Muscle of leg (tissue), 11 donors: Measurements from ENCODE around the gene NXPH4. TPM values are rescaled to one million over a fixed set of nuclear protein-coding genes. Genes with fewer than 3 reads are reported as not detected.

Source experiments
- DNase-seq: peaks from one replicate; pipeline ENCODE4 v3.0.0; 2013
- H3K27ac ChIP-seq: one replicate; pipeline ENCODE4 v1.5.1; 2013; ENCODE audit warnings: mild to moderate bottlenecking, low read length, control low read depth
- H3K27me3 ChIP-seq: one replicate; pipeline ENCODE4 v1.6.1; 2013; ENCODE audit warnings: low read length; ENCODE audit not compliant: control insufficient read depth, insufficient read depth
- H3K36me3 ChIP-seq: one replicate; pipeline ENCODE4 v1.6.1; 2013; ENCODE audit warnings: low read length; ENCODE audit not compliant: control insufficient read depth, insufficient read depth
- H3K4me1 ChIP-seq: one replicate; pipeline ENCODE4 v1.6.1; 2013; ENCODE audit warnings: low read length; ENCODE audit not compliant: control insufficient read depth, insufficient read depth
- H3K4me3 ChIP-seq: one replicate; pipeline ENCODE4 v1.5.1; 2013; ENCODE audit warnings: low read length, control low read depth
- H3K9me3 ChIP-seq: replicated peaks from 2 replicates; pipeline ENCODE4 v1.6.1; 2013; ENCODE audit warnings: low read depth, low read length; ENCODE audit not compliant: control insufficient read depth
- WGBS: methylation state at CpG from one replicate; pipeline ENCODE4 v1.1.5; 2013; ENCODE audit warnings: missing lambda C conversion rate; ENCODE audit not compliant: insufficient coverage; 5-methylcytosine and 5-hydroxymethylcytosine counted together
- polyA plus RNA-seq, 8 donors: library from polyadenylated mRNA; unstranded; fragments of 120-200 nt; gene quantifications; one replicate each; pipeline versions ENCODE4 v1.2.1 to v1.2.3, GENCODE V29; 2013; ENCODE audit warnings: inconsistent platforms in 1 of 8, low replicate concordance in 1 of 8; ENCODE audit not compliant: insufficient read length in 8 of 8, insufficient read depth in 1 of 8
- total RNA-seq: library from RNA; stranded (reverse); fragments of 120-200 nt; gene quantifications from one replicate; pipeline ENCODE4 v1.2.4, GENCODE V29; 2013

NXPH4 gene
- total and polyA plus RNA-seq, 9 donors, result 1.2 to 5.6 (median 3.9) TPM

DNA sequence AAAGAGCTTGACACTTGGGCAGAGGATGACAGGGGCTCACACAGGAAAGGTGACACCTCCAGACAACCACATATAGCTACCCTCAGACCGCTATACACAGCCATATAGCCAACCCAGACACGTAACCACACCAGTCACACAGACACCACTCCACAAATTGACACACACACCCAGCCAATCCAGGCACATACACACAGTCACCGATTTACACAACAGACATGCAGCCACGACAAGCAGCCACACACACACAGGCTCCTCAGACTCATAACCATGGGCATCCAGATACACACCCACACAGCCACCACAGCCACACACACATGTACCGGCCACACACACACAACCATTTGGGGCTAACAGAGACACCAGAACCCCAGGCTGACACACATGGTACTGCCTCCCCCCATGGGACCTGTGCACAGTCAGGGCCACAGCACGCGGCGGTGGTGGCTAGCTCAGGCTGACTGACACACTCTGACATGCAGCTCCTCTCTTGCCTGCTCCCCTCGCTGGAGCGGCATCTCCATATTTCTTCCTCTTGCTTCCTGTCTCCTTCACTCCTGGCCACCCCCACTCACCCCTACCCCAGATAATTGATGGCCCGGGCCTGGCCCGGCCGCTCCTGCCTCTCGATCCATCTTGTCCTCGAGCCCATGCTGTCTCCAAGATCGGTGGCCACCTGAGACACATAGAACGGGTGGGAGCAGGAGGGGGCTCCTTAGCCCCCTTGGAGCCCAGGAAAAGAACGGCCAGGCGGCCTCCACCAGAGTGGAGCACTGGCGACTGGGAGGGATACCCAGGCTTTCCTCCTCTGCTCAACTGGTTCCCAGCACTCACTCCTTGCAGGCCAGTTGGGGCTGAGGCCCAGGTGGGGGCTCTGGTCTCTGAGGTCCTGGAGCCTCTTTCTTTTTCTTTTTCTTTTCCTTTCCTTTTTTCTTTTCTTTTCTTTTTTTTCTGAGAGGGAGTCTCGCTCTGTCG is 6.9 kb downstream of the NXPH4 start:
- WGBS, result 64% methylated on average over 15 of the region's 22 CpGs
- Histone ChIP-seq H3K4me1 (peaks cover 41% of the 10 kb centered on the region), H3K4me3 (no peak overlapping the region), H3K9me3 (no peaks in the 10 kb centered on the region), H3K36me3 (no peaks in the 10 kb centered on the region), H3K27ac (no peak overlapping the region), H3K27me3 (peaks cover 98% of the 10 kb centered on the region)
- DNase-seq, result no peak

DNA sequence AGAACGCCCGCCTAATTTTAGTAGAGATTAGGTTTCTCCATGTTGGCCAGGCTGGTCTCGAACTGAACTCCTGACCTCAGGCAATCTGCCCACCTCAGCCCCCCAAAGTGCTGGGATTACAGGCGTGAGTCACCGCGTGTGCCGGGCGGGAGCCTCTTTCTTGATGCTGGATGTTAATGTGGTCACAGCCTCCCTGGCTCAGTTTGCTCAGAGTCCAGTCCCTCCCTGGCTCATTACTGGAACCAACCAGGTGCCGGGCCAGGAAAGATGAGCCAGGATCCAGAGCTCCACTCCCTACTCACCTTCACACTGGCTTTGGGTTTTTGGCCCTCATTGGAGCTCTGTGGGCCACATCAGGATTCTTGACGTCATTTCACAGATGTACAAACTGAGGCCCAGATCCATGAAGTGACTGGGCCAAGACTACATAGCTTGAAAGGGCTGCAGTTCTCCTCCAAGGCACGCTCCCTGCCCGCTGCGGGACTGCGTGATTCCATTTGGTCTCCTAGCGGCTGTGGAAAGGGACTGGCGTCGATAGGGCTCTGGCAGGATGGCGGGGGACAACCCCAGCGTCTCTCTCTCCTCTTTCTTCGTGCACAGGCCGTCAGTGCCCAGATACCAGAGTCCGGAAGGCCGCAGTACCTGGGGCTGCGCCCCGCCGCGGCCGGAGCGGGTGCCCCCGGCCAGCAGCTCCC is 7.8 kb downstream of the NXPH4 start:
- H3K36me3 ChIP-seq, result no peaks in the 10 kb centered on the region
- peaks cover 88% of the 10 kb centered on the region for H3K27me3 ChIP-seq
- peaks cover 39% of the 10 kb centered on the region for H3K4me1 ChIP-seq
- no peaks in the 10 kb centered on the region for H3K9me3 ChIP-seq
- no peak for DNase-seq
- no peak overlapping the region for H3K27ac ChIP-seq
- WGBS, result 60% methylated on average over 20 of the region's 30 CpGs
- no peak overlapping the region for H3K4me3 ChIP-seq

DNA sequence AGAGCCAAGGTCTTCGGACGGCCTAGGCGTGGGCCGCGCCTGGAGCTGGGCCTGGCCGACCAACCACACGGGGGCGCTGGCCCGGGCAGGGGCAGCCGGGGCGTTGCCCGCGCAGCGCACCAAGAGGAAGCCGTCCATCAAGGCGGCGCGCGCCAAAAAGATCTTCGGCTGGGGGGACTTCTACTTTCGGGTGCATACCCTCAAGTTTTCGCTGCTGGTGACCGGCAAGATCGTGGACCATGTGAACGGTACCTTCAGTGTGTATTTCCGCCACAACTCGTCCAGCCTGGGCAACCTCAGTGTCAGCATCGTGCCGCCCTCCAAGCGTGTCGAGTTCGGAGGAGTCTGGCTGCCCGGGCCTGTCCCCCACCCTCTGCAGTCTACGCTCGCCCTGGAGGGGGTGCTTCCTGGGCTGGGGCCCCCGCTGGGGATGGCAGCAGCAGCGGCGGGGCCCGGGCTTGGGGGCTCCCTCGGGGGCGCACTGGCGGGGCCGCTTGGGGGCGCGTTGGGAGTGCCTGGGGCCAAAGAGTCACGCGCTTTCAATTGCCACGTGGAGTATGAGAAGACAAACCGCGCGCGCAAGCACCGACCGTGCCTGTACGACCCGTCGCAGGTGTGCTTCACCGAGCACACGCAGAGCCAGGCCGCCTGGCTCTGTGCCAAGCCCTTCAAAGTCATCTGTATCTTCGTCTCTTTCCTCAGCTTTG is 8.5 kb downstream of the NXPH4 start:
- peaks cover 81% of the 10 kb centered on the region for H3K27me3 ChIP-seq
- H3K9me3 ChIP-seq, result no peaks in the 10 kb centered on the region
- no peak for DNase-seq
- no peaks in the 10 kb centered on the region for H3K36me3 ChIP-seq
- peaks cover 37% of the 10 kb centered on the region for H3K4me1 ChIP-seq
- H3K27ac ChIP-seq, result no peak overlapping the region
- WGBS, result 15% methylated on average over 57 of the region's 61 CpGs
- H3K4me3 ChIP-seq, result no peak overlapping the region

DNA sequence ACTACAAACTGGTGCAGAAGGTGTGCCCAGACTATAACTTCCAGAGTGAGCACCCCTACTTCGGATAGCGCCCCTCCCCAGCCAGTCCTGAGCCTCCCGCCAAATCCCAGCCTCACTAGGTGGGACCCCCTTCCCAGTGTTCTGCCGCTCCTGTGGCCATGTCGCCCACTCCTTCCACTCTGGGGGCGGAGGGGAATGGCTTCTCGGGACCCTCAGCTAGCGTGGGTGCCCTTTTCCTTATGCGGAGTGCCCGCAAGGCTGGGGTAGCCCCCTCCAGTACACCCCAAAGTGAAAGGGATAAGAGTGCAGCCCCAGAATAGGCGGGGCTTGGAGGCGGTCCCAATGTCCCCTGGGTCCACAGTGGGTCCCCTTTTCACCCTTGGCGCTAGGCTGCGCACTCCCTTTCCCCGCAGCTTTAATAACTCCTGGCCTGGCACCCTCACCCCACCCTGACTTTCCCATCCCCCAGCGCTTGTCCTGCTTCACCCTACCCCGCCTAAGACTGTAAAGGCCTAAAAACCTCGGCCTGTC is 9.2 kb downstream of the NXPH4 start:
- Histone ChIP-seq H3K36me3 (no peaks in the 10 kb centered on the region), H3K27ac (no peak overlapping the region), H3K4me1 (peaks cover 38% of the 10 kb centered on the region), H3K9me3 (no peaks in the 10 kb centered on the region), H3K27me3 (peaks cover 75% of the 10 kb centered on the region), H3K4me3 (no peak overlapping the region)
- DNase-seq, result no peak
- WGBS, result 31% methylated on average over 15 of the region's 18 CpGs

DNA sequence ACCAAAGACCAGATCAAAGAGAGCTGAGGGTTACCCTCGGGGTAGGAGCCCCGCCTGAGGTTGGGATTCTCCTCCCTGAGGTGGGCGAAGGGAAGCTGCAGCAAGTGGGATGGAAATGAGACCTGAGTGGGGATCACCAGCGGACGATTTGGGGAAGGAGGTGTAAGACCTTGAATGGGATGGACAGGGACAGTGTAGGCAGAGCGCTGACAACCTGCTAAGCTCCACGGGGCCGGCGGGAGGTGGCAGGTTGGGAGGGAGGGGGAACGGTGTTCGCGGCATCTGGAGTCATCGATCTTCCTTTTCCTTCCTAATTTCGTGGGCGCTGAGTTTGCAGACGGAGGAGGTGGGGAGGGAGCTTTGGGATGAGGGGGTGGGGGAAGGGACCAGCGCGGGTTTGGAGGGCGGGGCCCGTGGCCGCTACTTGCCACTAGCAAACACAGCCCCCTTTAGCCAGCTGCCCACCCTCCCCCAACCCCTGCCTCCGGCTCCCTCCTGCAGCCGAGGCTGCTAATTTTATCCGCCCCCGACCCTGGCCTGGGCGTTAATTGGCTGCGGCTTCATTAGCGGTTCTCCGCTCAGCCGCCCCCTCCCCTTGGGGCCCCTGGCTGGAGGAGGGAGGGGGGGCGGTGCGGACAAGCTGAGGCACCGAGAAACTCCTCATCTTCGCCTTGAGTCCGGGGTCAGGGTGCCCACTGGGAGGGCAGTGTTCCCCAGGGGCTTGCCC is 10.2 kb downstream of the NXPH4 start:
- DNase-seq, result no peak
- WGBS, result 9% methylated on average over 22 of the region's 35 CpGs
- peaks cover 8% of the 10 kb centered on the region for H3K36me3 ChIP-seq
- H3K9me3 ChIP-seq, result no peaks in the 10 kb centered on the region
- H3K4me1 ChIP-seq, result peaks cover 40% of the 10 kb centered on the region
- no peak overlapping the region for H3K4me3 ChIP-seq
- H3K27ac ChIP-seq, result no peak overlapping the region
- peaks cover 65% of the 10 kb centered on the region for H3K27me3 ChIP-seq

DNA sequence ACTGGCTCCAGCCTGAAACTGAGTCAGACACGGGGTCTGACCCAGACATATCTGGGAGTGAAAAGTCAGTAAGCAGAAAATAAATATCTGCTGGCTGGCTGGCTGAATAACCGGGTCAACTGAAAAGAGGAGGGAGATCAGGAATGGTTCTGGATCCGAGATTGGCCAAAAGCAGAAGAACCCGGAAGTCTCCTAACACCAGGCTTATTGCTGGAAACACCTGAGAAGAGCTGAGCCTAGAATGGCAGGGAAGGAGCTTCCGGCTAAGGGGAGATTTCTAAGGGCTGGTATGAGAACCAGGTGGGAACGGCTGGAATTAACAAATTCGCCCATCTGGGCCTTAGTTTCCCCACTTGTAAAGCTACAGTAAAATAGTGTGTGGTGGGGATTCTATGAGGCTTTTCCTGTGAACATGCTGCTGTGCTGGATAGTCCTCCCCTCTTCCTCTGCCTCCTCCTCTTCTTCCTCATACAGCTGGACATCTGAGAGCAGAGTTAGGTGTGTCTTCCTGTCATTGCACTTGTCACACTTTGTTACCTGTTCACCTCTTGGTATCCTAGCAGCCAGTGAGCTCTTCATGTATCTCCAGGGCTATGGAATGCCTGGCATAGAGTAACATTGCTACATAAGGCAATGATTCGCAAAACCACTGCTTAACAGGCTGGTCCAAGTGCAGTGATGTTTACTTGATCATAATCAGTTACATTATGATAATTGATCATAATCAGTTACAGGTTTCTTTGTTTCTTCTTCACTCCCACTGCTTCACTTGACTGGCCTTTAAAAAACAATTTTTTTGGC is 10.9 kb downstream of the NXPH4 start:
- Histone ChIP-seq H3K4me3 (no peak overlapping the region), H3K9me3 (no peaks in the 10 kb centered on the region), H3K36me3 (peaks cover 15% of the 10 kb centered on the region), H3K4me1 (peaks cover 40% of the 10 kb centered on the region), H3K27me3 (peaks cover 58% of the 10 kb centered on the region), H3K27ac (no peak overlapping the region)
- 37% methylated on average over 5 of the region's 8 CpGs for WGBS
- DNase-seq, result no peak

DNA sequence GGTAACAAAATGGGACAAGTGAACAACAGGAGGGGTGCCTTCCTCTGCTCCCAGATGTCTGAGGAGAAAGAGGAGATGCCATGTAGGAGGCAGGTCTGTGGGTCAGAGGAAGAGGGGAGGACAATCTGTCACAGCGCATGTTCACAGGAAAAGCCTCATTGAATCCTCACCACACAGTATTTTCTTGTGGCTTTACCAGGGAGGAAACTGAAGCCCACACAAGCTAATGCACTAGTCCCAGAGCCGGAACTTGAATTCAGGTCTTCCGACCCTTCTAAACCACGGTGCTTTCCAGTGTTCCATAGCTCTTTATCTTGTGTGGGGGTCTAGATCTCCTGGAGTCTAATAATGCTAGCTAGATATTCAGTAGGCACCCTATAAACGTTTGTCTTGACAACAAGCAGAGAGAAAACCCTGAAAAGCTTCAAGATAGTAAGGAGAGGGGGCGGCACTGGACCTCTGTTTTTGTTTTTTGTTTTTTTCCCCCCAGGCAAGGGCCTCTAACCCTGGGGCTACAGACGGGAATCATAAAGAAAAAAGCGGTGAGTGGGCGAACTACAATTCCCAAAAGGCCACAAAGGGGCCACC is 12.5 kb downstream of the NXPH4 start:
- 11% methylated on average over 6 of the region's 9 CpGs for WGBS
- Histone ChIP-seq H3K4me1 (peaks cover 44% of the 10 kb centered on the region), H3K36me3 (peaks cover 32% of the 10 kb centered on the region), H3K9me3 (no peaks in the 10 kb centered on the region), H3K27ac (peak overlapping the region; percentile 87), H3K27me3 (peaks cover 41% of the 10 kb centered on the region), H3K4me3 (no peak overlapping the region)
- DNase-seq, result no peak

DNA sequence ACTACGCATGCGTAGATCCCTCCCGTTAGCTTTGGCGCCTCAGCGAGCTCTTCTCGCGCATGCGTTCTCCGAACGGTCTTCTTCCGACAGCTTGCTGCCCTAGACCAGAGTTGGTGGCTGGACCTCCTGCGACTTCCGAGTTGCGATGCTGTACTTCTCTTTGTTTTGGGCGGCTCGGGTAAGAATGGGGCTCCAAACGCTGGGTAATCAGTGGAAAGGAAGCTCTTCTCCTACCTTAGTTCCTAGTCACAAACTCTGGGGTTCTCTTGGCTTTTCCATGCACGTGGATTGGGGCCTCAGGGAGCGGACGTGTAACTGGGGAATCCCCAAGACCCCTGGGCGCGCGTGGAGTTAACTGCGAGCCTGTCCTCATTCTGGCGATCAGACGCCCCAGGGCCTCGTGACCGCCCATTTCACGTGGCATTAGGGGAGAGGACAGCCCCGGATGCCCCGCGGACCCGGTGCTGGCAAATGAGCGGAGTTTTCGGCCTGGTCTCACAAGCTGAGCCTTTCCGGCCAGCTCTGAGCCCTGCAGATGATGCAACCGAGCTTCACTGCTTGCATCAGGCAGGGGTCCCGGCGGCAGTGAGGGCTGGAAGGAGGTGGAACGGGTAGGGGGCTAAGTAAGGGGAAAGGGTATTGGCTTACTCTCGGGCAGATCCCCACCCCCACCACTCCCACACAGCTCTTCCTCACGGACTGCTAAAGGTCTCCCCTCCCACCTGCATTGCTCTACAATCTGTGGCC is 13.2 kb downstream of the NXPH4 start, which contains the start of gene SHMT2:
SHMT2 (plus strand) TSS at position 78 of the 747 bp plus-strand sequence; CDS start at position 146, 68 bp downstream.
- Histone ChIP-seq H3K9me3 (no peaks in the 10 kb centered on the region), H3K36me3 (peaks cover 37% of the 10 kb centered on the region), H3K27ac (peak within 1 kb of the TSS; percentile 87), H3K27me3 (peaks cover 36% of the 10 kb centered on the region), H3K4me1 (peaks cover 42% of the 10 kb centered on the region), H3K4me3 (peak within 1 kb of the TSS; percentile 86)
- under 1% methylated on average over 24 of the region's 42 CpGs for WGBS
- DNase-seq, result peak; percentile 98
